ENCODE measurements around the gene ADGRG3. TPM values are rescaled to one million over a fixed set of nuclear protein-coding genes. Genes with fewer than 3 reads are reported as not detected.
A peak's percentile ranks its signal among the peaks of the same experiment; 100 is the strongest.

The ADGRG3 gene
- total RNA-seq, 1 experiment from 2014 or later = 0.46 TPM

DNA sequence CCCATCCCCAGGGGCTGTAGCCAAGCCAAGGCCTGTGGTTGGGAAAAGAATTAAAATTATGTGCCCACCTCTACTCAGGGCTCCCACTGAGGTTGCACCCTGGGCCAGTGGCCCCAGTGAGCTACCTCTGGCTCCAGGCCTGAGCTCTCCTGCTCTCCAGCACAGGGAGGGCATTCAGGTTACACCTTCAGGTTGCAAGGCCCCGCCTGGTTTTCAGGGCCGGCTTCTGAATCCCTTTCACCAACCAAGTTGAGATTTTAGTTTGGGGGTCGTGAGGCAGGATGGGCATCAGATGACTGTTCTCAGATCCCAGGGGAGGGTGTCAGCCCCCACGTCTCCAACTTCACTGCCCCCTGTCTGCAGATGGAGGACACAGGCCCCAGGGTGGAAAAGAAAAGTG, 59.5 kb downstream of the ADGRG3 start:
- H4K8ac ChIP-seq (replicated peaks; ENCODE audit: insufficient read length, low read depth, low read length) = no peak overlapping the region
- no peak overlapping the region for H2BK120ac ChIP-seq (ENCODE audit: low read depth, low read length, poor library complexity, severe bottlenecking)
- no peaks in the 10 kb centered on the region for H3K23me2 ChIP-seq (ENCODE audit: insufficient read length, low read depth, low read length, poor library complexity, severe bottlenecking)
- no peaks in the 10 kb centered on the region for H3K9me3 ChIP-seq (ENCODE audit: control insufficient read depth, low read depth, low read length)
- no peak overlapping the region for H4K5ac ChIP-seq (ENCODE audit: insufficient read length, low read depth, low read length)
- H3K79me1 ChIP-seq (ENCODE audit: insufficient read depth, low read depth, low read length, poor library complexity, severe bottlenecking) = no peaks in the 10 kb centered on the region
- peak overlapping the region in 1 of 3 experiments; percentile 76; a peak in 1 of 7 replicates for H3K27ac Mint-ChIP-seq
- no peak overlapping the region for H3K27ac ChIP-seq (ENCODE audit: insufficient read length, low read depth, low read length)
- no peak overlapping the region for H2BK20ac ChIP-seq (ENCODE audit: low read depth, low read length, poor library complexity, severe bottlenecking)
- peaks cover 5% of the 10 kb centered on the region for H3K27me3 Mint-ChIP-seq (ENCODE audit: low read depth)
- no peak overlapping the region for H3K23ac ChIP-seq (ENCODE audit: insufficient read length, low read depth, low read length)
- H3T11ph ChIP-seq (ENCODE audit: low read length) = no peak overlapping the region
- H4K91ac ChIP-seq (ENCODE audit: insufficient read length, low read depth, low read length) = no peak overlapping the region
- H3K4me2 ChIP-seq (ENCODE audit: insufficient read depth, insufficient read length, low read length) = no peak overlapping the region
- H3K18ac ChIP-seq (ENCODE audit: insufficient read length, low read depth, low read length) = no peak overlapping the region
- no peak overlapping the region for H3K14ac ChIP-seq (ENCODE audit: insufficient read depth, low read length)
- no peaks in the 10 kb centered on the region for H3K27me3 ChIP-seq (ENCODE audit: insufficient read depth, low read length)
- no peak overlapping the region for H2AK5ac ChIP-seq (ENCODE audit: insufficient read length, low read length)
- H2BK5ac ChIP-seq (ENCODE audit: insufficient read length, low read length) = no peak overlapping the region
- H3K4me1 ChIP-seq (ENCODE audit: insufficient read depth, low read length) = no peaks in the 10 kb centered on the region
- peaks cover 0 to 3% of the 10 kb centered on the region in 2 experiments; a peak in 3 of 5 replicates for H3K9me3 Mint-ChIP-seq
- DNase-seq = no peak
- no peak overlapping the region for H3K9ac ChIP-seq (ENCODE audit: extremely low read depth, insufficient read length, low read length)
- TF ChIP-seq, protein P1, sequence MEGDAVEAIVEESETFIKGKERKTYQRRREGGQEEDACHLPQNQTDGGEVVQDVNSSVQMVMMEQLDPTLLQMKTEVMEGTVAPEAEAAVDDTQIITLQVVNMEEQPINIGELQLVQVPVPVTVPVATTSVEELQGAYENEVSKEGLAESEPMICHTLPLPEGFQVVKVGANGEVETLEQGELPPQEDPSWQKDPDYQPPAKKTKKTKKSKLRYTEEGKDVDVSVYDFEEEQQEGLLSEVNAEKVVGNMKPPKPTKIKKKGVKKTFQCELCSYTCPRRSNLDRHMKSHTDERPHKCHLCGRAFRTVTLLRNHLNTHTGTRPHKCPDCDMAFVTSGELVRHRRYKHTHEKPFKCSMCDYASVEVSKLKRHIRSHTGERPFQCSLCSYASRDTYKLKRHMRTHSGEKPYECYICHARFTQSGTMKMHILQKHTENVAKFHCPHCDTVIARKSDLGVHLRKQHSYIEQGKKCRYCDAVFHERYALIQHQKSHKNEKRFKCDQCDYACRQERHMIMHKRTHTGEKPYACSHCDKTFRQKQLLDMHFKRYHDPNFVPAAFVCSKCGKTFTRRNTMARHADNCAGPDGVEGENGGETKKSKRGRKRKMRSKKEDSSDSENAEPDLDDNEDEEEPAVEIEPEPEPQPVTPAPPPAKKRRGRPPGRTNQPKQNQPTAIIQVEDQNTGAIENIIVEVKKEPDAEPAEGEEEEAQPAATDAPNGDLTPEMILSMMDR (conservative IDR thresholded peaks at IDR 0.05) = peak; percentile 35; the same call in 2 of the 3 replicates
- no peak overlapping the region for H2AFZ ChIP-seq (ENCODE audit: low read length)
- no peak overlapping the region for H3K4ac ChIP-seq (ENCODE audit: low read depth, low read length)
- no peaks in the 10 kb centered on the region for H4K20me1 ChIP-seq (ENCODE audit: control insufficient read depth, insufficient read depth, insufficient read length)
- H3K79me2 ChIP-seq (ENCODE audit: insufficient read depth, low read length) = no peaks in the 10 kb centered on the region
- no peaks in the 10 kb centered on the region for H3K36me3 Mint-ChIP-seq (ENCODE audit: insufficient read depth in 1 of 3, low read depth in 3 of 3)
- peaks cover 0 to 7% of the 10 kb centered on the region in 2 experiments; a peak in 1 of 4 replicates for H3K4me1 Mint-ChIP-seq
- WGBS (ENCODE audit: extremely low coverage, insufficient read length, low lambda C conversion rate) = no CpG with 5 or more reads among the region's 4 CpGs
- H2BK12ac ChIP-seq (ENCODE audit: insufficient read length, low read depth, low read length) = no peak overlapping the region
- H2BK15ac ChIP-seq (ENCODE audit: low read depth, low read length) = no peak overlapping the region
- no peak overlapping the region for H3K4me3 Mint-ChIP-seq
- H3K56ac ChIP-seq (ENCODE audit: insufficient read length, low read depth, low read length) = no peak overlapping the region
